HG03575 (cell line): ENCODE data around the gene SNRPE.

Source experiments
- ATAC-seq: cut with Tn5 transposase; IDR thresholded peaks from one replicate; pipeline ENCODE4 v1.9.1; 2021; ENCODE audit not compliant: unreplicated experiment, insufficient number of reproducible peaks, low FRiP score; ENCODE audit errors: extremely low read depth

The SNRPE gene

DNA sequence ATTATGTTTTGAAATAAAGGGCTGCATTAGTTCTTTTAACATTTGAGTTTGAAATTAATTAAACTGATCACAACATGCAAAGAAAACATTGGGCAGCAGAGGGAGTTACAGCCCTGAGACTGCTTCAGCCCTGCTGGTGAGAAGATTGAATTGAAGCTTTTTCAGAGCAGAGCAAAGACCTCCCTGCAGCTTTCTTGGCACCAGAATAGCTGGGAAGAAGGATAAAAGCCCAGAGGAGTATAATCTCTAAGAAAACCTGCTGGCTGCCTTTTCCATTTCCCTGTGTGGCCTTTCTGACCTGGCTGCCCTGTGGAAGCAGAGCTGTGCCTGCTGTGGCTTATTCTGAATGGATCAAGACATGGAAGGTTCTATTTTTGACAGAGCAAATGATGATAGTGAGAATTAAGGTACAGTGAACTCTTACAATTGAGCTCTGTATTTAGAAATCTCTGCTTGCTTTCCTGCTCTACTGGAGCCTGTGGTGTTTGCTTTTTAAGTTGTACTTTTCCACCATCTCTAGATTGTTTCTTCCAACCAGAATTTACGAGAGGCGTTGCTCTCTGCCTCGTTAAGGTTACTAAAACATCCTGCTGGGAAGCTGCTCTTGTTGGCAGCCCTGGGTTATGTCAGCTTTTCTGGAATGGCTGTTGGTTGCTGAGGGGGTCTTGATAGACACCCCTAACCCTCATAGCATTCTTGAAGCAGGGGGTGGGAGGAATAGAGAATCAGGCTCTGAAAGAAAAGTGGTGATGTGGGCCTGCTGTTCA, 9.9 kb downstream of the SNRPE start:
- ATAC-seq, result no peak

DNA sequence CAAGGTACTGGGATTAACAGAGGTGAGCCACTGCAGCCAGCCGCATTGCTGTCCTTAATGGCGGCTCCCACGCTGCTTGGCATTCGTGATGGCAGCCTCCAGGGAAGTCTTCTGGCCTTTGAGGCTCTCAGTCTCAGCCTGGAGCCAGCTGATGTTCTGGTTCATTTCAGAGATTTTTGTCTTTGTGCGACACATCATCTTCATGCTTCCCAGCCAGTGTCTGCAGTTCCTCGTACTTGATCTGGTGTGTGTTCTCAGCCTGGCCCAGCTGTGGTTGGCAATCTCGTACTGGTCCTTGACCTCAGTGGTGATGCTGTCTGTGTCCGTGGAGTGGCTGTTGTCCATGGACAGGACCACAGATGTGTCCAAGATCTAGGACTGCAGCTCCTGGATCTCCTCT, 11.7 kb downstream of the SNRPE start:
- ATAC-seq, result no peak

DNA sequence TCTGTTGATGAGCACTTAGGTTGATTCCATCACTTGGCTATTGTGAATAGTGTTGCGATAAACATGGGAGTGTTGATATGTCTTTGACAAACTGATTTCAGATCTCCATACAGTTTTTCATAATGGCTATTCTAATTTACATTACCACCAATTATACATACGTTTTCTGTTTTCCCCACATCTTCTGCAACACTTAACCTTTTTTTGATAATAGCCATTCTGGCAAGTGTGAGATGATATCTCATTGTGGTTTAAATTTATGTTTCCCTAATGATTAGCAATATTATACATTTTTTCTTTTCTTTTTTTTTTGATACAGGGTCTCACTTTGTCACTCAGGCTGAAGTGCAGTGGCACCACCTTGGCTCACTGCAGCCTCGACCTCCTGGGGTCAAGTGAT, 17.0 kb downstream of the SNRPE start:
- no peak for ATAC-seq

DNA sequence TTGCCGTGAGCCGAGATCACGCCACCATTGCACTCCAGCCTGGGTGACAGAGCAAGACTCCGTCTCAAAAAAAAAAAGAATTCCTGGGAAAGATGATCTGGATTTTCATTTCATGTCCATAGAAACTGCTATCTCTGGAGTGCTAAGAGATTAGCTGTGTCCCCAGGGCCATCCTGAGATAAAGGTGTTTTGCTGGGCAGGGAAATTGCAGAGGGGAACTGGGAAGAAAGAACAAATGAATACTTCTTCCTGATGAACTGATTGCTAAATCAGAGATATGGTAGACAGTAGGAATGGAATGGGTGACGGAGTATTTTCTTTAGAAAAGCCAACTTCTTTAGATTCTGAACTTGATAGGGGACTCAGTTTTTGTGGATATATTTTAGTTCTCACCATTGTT, 19.2 kb downstream of the SNRPE start:
- no peak for ATAC-seq

DNA sequence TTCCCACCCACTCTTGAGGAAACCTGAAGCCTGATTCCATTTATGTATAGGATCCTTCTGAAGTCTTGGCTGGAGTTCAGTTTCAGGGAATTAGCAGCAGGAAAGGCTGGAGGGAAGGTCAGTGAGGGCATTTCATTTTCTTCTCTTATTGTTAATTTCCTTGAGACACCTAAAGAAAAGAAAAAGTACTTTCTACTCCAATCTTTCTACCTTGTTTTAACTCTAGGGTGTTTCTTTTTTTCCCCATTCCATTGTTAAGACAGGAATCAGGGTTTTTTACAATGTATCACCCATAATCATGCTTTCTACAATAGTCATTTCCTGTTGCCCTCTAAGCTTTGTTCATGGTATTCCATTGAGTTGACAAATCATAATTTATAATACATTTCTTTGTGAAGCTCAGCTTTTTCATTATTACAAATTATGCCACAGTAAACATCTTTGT, 27.4 kb downstream of the SNRPE start:
- ATAC-seq, result no peak

DNA sequence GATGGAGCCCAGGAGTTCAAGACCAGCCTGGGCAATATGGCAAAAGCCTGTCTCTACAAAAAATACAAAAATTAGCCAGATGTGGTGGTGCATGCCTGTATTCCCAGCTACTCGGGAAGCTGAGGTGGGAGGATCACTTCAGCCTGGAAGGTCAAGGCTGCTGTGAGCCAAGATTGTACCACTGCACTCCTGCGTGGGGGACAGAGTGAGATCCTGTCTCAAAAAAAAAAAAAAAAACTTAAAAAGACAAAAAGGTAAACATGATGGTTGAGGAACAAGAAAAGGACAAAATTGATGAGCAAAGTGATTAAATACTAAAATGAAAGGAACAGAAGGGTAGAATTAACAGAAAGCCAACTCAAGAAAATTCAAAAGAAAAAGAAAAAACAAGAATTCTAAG, 30.6 kb downstream of the SNRPE start:
- no peak for ATAC-seq

DNA sequence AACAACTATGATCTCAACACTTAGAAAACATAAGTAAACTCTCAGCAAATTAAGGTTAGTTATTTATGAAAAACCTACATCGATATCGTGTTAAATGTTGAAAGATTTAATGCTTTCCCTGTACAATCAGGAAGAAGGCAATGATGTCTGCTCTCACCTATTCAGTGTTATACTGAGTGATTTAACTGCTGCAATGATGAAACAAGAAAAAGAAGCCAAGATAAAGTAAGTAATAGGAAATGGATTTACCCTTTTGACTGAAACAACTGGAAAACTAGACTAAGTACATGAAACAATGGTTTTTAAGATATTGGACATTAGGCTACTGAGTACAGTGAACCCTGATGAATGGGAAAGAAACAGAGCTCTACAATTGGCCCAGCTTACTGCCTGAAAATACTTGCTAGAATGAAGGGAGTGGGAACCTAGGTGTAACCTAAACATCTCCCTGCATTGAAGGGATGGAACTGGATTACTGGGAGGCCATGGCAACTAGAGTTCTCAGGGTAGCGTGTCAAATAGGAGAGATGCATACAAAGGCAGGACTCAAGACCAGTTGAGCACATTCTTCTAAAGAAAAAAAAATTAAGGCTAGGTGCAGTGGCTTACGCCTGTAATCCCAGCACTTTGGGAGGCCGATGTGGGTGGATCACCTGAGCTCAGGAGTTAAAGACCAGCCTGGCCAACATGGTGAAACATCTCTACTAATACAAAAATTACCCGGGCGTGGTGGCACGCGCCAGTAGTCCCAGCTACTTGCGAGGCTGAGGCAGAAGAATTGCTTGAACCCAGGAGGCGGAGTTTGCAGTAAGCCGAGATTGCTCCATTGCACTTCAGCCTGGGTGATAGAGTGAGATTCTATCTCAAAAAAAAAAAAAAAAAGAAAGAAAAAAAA, 37.3 kb downstream of the SNRPE start:
- no peak for ATAC-seq

DNA sequence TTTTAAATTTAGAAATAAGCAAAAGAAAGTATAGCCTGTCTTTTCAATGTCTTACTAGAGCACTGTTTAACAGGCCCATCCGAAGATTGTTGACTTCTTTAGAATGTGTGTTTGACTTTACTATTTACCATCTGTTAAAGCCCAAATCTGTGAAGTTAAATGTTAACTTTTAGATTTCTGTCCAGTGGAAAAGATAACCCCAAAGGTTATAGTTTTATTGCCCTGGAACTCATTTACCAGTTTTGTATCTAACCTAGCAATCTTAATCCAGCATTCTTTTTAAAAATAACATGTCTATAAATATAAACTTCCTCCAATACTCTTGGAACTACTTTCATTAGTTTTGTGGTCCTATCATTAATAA, 37.9 kb downstream of the SNRPE start:
- no peak for ATAC-seq

DNA sequence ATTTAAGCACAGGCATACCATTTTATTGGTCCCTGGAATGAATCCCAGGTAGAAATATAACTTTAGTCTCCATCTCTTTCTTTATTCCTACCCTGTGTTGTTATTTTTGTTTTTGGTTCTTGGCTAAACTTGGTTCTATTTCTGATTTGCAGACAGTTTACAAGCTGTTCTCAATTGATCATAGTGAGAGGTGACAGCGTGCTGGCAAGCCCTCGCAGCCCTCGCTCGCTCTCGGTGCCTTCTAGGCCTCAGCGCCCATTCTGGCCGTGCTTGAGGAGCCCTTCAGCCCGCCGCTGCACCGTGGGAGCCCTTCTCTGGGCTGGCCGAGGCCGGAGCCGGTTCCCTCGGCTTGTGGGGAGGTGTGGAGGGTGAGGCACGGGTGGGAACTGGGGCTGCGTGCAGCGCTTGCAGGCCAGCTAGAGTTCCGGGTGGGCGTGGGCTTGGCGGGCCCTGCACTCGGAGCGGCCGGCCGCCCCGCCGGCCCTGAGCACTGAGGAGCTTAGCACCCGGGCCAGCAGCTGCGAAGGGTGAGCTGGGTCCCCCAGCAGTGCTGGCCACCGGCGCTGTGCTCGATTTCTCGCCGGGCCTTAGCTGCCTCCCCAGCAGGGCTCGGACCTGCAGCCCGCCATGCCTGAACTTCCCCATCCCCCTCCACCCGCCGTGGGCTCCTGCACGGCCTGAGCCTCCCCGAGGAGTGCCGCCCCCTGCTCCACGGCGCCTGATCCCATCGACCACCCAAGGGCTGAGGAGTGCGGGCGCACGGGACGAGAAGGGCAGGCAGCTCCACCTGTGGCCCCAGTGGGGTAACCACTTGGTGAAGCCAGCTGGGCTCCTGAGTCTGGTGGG, 38.7 kb downstream of the SNRPE start:
- ATAC-seq, result no peak

DNA sequence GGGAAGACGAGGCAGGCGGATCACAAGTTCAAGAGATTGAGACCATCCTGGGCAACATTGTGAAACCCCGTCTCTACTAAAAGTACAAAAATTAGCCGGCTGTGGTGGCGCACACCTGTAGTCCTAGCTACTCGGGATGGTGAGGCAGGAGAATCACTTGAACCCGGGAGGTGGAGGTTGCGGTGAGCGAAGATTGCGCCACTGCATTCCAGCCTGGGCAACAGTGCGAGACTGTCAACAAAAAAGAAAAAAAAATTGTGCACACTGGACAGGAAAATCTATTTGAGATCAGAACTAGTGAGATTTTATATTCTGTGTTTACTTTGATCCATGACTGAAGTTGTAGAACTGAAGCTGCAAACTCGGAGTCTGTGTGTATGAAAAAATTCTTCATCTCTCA, 40.2 kb downstream of the SNRPE start:
- ATAC-seq, result no peak

DNA sequence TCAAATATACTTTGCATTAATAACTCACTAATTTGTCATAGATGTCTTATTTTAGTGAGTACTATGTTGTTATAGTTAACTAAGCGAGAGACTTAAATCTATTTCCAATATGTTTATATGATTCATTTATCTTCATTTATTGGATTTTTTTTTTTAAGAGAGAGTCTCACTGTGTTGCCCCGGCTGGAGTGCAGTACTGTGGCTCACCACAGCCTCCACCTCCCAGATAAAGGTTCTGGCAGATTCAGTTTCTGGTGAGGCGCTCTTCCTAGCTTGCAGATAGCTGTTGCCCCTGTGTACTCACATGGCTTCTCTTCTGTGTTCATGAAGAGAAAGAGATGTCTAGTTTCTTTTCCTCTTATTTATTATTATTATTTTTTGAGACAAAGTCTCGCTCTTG, 43.9 kb downstream of the SNRPE start:
- no peak for ATAC-seq

DNA sequence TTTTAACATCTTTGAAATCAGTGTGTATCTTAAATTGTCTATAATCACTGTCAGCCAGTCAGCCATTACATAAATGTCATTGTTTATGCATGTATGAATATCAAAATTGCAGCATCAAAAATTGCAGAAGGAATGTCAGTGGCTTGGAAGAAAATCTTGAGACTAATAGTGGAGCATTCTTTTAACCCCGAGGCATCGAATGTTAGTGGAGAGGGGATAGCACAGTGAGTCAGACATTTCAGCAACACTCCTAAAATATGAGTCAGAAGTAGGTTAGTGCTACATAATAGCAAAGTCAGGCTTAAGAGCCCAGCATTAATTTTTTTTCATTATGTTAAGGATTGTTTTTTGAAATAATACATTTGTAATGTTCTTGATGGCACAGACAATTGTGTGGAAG, 45.5 kb downstream of the SNRPE start:
- no peak for ATAC-seq

DNA sequence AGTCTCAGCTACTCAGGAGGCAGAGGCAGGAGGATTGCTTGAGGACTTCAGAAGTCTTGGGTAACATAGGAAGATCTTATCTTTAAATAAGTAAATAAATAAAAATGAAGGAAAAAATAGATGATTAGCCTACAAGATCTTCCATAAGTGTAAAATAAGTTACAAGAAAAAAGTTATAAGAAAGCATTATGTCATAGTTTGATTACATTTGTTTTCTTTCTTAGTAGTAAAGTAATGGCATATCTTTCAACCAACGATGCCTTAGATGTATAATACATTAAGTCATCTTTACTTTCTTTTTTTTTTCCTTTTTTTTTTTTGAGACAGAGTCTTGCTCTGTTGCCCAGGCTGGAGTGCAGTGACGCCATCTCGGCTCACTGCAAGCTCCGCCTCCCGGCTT, 46.5 kb downstream of the SNRPE start:
- no peak for ATAC-seq

DNA sequence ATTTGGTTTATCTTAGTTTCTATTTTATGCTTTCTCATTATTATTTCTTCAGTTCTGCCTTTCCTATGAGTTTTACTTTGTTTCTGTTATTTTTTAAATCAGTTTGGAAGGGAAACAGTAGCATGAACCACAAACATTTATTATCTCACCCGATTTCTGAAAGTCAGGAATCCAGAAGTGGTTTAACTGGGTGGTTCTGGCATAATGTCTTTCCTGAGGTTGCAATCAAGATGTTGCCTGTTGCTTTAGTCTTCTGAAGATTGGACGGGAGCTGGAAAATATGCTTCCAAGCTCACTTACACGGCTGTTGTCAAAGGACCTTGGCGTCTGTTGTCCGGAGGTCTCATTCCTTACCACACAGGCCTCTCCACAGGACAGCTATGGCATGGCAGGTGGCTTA, 50.4 kb downstream of the SNRPE start:
- ATAC-seq, result no peak

DNA sequence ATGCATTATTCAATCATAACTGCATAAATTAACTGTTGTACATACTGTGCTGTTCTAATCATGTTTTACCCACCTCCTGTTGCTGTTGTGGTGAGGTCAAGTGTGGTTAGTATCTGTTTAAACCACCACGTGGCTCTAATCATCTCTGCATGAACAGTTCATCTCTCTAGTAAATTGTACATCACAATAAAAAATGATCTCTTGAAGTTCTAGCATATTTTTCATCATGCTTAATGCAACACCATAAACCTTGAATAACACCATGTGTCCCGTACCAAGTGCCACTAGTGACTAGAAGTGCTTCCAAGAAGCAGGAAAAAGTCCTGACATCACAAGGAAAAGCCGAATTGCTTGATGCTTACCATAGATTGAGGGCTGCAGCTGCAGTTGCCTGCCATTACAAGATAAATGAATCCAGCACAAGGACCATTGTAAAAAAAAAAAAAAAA, 51.7 kb downstream of the SNRPE start:
- ATAC-seq, result no peak

DNA sequence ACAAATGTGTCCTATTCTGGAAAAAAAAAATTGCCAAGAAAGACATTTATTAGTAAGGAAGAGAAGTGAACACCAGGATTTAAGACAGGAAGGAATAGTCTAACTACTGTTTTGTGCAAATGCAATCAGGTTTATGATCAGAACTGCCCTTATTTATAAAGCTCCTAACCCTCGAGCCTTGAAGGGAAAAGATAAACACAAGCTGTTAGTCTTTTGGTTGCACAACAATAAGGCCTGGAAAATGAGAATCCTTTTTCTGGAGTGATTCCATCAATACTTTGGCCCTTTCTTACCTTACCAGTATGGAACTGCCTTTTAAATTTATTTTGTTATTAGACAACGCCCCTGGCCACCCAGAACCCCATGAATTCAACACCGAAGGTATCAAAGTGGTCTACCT, 52.9 kb downstream of the SNRPE start:
- ATAC-seq, result no peak

DNA sequence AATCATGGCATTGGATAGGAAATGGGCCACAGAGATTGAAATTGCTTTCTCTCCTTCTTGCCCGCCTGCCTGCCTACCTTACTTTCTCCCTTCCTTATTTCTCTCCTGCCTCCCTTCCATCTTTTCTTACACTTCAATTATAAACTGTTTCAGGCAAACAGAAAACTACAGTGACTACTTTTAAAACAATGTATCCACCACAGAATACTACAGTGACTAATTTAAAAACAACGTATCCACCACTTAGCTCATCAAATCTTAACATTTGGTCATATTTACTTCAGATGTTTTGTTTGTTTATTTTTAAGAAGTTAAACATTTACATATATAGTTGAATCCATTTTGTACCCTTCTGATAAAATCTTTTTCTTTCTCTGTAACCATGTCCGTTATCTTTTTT, 54.4 kb downstream of the SNRPE start:
- ATAC-seq, result no peak

DNA sequence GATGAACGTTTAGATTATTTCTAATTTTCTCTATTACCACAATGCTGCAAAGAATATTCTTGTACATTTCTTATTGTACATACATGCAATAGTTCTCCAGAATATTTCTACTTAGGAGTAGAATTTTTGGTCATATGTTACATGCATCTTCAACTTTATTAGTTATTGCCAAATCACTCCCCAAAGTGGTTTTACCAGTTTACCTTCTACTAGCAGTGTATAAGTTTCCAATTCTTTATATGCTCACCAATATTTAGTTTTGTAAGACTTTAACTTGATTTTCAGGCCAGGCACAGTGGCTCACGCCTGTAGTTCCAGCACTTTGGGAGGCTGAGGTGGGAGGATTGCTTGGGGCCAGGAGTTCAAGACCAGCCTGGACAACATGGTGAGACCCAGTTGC, 55.4 kb downstream of the SNRPE start:
- ATAC-seq, result no peak
